Measurements from ENCODE around the gene PTPRG.

The PTPRG gene

DNA sequence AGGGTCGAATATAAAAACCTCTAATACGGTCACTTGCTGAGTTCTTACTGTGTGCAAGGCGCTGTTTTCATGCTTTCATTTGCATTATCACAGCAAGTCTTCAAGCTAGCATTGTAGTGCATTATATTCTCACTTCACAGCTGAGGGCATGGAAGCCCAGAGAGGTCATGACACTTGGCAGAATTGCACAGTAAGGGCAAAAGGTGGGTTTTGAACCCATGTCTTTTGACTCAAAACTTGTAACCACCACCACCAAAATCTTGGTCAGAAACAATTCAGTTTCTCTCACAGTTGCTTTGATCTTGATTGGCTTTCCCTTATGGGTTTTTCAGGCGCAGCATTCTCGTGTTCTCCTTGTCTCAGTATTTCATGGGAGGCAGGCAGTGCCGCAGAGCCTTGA lies 371.1 kb downstream of the PTPRG start:
- no peak for DNase-seq (ENCODE audit: low read depth)

DNA sequence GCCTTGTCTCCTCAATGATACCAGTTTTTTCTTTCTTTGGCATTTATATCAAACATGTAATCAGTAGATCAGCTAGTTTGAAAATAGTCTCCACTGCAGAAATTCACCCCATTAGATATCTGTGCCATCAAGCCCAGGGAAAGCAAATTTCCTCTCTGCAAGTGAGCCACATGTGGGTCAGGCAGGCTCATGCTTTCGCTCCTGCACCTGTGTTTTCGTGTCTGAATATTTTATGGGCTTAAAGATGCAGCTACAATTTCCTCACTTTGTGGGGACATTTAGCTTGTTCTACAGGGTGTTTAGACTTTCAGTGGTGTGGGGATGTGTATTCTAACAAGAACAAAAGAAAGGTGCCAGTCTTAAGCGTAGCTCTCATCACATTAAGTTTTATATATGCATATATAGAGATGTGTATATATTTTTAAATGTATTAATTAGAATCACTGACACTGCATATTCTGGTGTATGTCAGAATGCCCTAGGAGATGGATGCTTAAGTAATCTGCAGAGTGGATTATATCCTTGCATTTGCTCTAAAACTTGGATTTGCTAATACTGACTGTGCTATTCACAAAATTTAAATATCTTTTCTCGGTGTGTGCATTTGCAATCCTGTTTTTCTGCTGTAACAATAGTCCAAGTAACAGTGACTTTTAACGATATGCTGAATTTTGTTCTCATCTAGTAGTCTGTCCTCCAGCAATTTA lies 372.6 kb downstream of the PTPRG start:
- DNase-seq (ENCODE audit: low read depth) = no peak

DNA sequence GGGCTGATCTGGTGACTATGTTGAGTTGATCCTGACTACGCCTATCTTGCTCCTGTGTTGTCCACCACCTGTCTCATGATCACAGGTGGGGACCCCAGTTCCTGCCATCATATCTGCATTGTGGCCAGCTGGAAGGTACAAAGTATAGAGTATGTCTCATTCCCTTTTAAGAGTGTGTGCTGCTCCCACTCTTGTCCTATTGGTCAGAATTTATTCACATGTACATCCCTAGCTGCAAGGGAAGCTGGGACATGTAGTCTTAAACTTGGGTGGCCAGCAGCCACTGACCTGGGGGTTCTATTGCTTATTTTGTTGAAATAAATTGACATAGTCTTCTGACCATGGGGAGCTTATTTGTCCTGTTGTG lies 373.1 kb downstream of the PTPRG start:
- no peak for DNase-seq (ENCODE audit: low read depth)

DNA sequence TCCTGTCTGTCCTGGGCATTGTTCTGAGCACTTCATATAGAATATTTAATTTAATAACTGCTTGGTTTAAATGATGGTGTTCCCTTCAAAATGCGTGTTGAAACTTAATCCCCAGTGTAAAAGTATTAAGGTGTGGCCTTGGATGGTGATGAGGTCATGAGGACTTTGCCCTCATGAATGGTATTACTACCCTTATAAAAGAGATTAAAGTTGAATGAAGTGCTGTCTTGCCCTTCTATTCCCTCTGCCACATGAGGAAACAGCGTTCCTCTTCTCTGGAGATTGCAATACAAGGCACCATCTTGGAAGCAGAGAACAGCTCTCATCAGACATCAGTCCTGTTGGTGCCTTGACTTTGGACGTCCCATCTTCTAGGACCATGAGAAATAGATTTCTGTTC lies 374.4 kb downstream of the PTPRG start:
- DNase-seq (ENCODE audit: low read depth) = no peak

DNA sequence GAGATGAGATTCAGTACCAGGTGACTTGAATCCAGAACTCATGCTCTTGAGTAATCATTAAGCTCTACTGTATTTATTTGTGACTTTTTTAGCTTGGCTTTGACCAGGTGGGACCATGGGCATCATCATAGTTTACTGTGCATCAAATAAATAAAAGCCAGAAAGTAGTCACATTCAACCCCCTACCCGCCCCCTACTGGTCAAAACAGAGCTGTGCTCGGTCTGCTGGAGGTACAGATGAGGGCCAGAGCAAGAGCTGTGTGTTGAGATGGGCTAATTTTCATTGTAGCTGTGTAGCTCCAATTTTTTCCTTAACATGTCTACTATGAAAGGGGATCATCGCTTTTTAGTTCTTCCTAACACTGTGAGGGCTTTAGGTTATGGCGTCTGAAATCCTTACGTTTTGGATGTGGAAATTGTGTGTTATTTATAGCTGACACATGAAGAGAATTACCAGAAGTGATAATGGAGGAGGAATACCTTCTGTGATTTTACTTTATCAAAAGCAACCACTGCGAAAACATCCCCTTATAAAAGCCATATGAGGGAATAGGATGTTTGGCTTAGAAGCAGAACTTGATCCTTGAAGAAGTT lies 375.1 kb downstream of the PTPRG start:
- no peak for DNase-seq (ENCODE audit: low read depth)

DNA sequence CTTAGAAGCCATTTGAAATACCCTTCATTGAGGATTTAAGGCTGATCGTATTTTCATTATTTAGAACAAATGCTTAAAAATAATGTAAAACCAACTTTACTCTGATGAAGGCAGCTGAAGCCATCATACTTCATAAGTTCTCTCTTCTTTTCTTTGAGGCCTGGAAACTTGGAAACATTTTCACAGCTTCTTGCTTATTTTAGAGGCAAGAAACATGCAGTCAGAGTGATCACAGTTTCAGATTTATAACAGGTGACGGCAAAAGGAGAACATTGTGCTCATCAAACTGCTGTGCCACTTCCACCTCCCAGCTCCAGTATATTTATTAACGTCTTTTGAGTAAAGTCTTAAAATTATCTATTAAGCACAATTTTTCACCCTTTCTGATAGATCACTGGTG lies 376.1 kb downstream of the PTPRG start:
- DNase-seq (ENCODE audit: low read depth) = no peak

DNA sequence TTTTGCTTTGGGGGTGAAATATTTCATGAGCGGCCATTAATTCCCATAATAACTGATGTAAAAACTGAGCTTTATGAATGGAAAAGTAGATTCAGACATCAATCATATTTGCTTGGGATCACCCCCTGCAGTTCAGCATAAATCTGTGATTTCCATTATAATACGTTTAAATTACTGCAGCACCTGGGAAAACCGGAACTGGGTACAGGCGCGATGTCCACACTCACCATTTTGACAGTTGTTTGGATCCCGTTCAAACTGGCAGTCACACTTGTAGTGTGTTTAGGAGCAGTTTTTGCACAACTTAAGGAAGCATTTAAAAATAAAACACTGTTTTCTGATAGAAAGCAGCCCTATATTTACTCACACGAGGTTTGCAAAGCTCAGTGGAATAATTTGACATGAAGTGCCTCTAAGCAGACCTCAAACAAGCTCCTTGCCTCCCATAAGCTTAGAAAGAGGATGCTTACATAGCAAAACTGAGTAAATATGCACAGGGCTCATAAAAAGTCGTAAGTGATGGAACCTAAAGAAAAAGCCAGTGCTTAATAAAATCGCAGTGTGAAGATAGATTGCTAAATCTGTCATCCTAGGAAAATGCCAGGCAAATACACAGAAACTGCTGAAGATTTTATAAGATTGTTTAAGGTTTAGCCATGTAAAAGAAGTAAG lies 377.6 kb downstream of the PTPRG start:
- DNase-seq (ENCODE audit: low read depth) = no peak

DNA sequence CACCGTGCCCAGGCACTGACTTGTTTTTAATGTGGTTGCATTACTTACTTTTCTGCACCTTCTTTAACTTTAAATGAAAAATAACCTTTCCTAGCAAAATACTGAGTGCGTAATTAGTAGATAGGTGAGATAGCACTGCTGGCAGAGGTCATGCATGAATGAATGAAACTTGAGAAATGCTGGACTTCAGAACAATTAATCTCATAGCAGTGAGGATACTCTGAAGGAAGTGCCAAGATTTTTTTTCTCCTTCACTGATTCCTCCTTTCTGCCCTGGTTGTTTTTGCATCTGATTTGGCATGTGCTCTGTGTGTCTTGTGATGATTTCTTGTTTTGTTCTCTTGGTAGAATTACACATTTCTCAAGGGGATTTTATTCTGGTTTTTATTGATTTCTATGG lies 378.9 kb downstream of the PTPRG start:
- no peak for DNase-seq (ENCODE audit: low read depth)

DNA sequence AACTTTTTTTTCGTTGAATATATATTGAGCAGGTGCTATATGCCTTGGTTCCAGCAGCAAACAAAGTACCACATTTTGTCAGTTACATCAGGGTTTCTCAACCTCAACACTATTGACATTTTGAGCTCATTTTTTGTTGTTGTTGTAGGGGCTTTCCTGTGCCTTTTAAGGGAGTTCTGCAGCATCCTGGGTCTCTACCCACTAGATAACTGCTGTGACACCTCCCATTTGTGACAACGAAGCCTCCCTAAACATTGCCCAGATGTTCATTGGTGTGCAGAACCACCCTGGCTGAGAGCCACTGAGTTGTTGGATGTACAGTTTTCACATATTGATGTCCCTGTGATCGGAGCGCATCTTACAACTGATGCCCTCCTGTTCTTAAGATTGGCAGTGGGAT lies 382.6 kb downstream of the PTPRG start:
- no peak for DNase-seq (ENCODE audit: low read depth)

DNA sequence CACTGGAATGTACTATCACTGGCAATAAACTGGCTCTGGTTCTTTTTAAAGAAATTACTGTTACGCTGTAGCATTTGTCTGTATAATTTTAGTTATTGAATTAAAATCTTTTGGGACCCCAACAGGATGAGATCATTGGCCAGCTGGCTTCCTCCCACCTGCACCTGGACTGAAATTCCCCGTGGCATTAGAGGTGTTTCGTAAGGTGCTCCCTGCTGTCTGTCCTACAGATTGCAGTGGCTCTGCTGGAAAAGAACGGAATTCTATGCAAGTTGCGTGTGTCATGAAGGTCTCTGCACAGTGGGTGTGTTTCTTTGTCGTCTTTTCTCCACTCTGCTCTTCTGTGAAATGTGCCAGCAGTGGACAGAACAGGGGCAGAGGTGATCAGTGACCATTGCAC lies 383.4 kb downstream of the PTPRG start:
- DNase-seq (ENCODE audit: low read depth) = no peak

DNA sequence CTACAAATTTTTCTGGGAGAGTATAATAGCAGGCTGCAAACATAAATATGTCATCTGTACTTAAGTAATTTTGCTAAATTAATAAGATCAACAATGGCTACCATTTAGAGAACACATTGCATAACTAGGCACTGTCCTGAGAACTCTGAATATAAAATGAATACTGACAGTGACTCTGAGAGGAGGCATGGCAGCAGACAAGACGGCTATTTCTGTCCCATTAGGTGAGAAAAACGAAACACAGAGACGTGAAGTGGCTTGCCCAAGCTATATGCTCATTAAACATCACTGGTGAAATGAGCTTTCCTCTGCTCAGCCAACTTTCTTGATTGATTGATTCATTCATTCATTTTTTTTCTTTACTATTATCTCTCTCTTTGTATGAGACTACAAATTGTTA lies 384.3 kb downstream of the PTPRG start:
- no peak for DNase-seq (ENCODE audit: low read depth)

DNA sequence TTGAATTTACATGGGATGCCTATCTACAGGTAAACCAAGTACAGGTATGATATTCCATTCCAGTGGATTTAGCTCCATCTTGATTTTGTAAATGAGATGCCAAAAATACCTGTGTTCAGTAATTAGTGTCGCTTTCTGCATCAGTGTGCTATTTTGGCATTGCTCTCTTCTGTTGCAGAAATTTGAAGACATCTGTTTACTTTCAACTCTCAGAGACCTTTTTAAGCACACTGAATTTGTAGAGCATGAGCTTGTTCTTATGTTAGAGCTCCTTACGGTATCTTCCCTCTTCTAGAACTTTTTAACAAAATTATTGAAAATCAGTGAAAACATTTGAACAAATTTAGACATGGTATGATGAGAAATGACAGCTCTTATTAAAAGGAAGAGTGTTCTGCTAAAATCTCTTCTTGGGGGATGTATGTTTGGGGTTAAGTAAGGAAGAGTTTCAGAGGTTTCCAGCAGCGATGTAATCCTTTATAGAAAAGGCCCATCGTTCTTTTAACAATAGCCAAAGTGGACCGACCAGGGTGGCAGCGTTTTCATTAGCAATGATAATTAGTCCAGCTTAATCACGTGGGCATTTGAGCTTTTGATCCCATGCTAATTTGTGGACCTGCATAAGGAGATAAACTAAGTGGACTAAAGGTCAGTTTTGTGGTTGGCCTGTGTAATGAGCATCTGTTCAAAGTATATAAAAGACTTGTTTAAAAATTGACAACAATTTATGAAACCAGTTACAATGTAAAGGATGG lies 385.4 kb downstream of the PTPRG start:
- DNase-seq (ENCODE audit: low read depth) = no peak

DNA sequence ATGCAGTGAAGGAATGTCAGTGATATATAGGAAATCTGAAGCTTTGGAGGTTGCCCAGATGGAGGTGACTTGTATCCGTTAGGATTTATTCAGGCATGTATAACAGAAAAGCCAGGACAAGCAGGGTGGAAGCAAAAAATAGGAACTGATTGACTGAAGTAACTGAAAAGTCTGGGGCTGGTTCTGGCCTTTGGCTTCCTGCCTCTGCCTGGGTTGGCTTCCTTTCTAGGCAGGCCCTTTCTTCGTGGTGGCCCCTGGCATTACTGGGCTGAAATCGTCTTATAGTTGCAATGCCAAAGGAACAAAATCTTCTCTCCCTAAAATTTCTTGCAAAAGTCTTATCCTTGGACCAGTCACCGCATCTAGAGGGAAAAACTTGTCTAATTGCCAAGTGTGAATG lies 386.1 kb downstream of the PTPRG start:
- no peak for DNase-seq (ENCODE audit: low read depth)

DNA sequence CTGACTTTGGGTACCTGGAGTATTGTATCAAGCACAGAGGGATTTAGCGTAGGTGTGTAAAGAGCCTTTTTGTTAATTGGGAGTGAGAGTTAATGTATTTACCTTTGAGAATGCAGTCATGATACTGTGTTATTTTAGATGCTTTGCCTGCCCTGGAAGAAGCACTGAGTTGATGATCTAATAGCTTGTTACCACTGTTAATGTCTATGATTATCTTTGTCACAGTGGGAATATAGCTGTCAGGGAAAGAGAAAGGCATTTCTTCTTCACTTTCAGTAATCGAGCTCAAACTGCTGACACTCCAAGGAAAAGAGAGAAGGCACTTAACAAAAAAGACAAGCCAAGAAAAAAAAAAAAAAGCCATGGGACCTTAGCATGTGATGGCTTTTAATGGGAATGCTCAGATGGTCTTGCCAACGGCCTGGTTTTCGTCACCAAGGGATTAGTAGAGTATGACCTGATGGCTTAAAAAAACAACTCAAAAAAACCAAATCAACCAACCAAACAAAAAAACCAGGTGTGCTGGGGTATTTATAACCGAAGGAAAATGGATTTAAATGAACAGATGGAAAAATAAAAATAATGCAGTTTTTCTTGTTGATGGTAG lies 387.4 kb downstream of the PTPRG start:
- no peak for DNase-seq (ENCODE audit: low read depth)

DNA sequence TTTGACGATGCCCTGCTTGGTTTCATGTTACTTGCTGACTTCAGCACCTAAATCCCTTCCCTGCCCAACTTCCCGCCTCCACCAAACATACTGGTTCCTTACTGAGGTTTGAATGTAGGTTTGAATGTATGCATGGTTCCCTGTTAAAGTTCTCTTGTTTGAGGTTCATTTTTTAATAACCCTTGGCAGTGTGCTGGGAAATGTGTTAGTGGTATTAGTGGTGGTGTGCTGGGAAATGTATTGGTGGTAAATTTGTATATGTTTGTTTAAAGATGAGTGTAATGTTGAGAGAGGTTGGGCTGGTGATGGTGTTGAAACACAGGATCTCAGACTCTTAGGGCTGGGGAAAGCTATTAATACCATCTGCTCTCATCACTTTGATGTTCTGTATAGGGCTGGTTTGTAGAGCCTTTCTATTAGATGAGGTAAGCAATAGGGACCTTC lies 392.7 kb downstream of the PTPRG start:
- no peak for DNase-seq (ENCODE audit: low read depth)

DNA sequence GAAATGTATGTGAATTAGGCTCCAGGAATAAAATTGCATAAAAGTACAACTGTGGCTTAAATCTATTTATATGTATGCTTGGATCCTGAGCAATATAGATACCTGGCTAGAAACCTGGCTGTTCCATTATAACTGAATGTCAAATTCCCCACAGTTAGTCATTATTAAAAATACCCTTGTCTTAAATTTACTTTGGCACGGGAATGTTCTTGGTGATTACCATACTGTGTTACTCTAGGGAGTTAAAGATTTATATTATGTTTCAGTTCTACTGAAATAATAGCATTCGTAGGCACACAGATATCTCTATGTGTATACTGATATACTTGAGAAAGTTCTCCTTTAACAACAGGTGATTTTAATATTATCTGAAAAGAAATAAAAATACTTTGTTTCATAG lies 394.1 kb downstream of the PTPRG start:
- DNase-seq (ENCODE audit: low read depth) = no peak

DNA sequence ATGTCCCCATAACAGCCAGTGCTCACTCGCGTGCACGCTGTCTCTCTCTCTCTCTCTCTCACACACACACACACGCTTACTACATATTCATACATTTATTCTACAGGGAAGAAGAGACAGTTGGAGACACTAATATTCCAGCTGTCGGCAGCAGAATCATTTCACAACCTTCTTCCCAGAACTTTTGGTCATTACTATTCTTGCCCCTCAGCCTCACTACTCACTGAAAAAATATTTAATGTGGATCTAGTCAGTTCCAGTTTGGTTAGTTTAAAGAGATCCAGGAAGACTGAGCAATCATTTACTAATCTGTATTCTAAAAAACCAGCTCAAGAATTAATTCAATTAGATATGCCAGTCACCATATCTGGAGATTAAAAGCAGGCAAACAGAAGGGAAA lies 394.9 kb downstream of the PTPRG start:
- DNase-seq (ENCODE audit: low read depth) = no peak

DNA sequence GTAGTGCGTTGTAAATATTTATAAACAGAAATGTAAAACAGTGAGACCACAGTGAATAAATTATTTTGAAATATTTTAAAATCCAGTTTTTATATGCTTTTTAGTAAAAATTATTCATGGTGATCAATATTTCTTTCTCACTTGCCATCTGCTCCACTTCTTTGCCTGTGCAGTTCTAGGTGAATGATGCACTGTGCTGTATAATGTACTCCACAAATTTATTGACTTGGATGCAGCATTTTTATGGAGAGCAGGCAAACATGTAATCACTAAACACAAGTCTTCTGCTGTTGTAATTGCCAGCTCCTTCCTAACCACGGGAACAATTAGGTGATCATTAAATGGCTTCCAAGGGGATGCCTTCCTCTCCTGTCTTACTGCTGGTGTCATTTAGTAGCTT lies 395.9 kb downstream of the PTPRG start:
- DNase-seq (ENCODE audit: low read depth) = no peak

DNA sequence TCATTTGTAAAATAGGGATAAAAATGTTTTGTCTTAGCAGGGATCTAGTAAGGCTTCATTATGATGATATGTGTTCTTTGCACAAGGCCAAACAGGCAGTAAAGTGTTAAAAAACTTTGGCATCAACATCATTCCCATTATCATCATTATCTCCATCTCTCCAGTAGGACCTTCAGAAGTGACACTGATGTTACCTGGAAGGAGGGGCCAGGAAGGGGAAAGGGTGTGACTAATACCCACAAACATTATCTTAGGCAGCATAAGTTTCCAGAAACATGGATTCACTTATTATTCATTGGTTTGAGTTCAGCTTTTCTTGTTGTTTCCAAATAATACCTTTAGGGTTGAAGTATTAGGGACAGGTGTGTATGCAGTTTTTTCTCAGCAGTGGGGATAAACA lies 399.6 kb downstream of the PTPRG start:
- no peak for DNase-seq (ENCODE audit: low read depth)

DNA sequence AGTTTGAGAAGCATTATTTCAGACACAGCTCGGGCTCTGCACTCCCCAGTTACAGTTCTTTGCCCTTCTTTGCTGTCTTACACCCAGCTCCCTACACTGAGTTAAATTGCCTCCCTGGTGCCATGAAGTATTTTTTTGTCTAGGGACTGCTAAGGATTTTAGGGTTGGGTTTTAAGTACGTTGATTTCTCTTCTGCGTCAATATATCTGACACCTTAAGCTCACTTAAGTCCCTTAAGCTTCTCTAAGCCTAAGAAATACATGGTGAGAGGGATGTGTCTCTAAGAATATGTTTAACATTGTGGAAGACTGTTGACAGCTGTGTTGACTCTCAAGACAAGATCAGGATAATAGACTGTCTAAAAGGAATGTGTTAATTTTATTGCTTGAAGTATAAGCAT lies 400.5 kb downstream of the PTPRG start:
- DNase-seq (ENCODE audit: low read depth) = no peak

DNA sequence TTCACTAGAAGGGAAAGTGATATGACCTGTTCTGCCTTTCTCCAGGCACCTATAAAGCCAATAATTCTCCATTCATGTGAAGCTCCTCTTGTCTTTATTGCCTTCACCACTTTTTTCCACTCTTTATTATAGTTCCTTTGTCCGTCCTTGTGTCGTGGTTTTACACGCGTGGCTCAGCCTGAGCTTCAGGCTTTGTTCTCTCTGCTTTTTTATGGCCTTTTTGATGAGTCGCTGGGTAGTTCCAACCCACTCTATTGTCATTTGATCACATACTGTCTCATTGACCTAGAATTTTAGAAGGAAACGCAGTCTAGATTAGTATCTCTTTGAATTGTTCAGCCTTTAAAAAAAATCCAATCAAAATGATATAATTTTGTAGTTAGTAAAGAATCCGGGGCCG lies 403.2 kb downstream of the PTPRG start:
- DNase-seq (ENCODE audit: low read depth) = no peak

DNA sequence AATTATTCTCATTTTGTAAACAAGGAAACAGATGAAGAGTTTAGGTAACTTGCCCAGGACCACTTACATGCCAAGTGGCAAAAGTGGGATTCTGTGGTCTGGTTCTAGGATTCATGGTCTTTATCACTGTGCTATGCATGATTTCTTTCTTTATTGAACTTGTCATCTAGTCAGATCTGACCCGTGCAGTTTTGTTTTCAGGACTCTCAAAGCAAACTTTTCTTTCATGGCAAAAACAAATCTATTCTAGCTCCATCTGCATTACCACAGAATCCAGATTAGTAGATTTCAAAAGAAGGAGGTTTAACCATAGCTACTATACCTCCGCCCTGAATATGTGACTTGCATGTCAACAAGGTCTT lies 404.4 kb downstream of the PTPRG start:
- DNase-seq (ENCODE audit: low read depth) = no peak

DNA sequence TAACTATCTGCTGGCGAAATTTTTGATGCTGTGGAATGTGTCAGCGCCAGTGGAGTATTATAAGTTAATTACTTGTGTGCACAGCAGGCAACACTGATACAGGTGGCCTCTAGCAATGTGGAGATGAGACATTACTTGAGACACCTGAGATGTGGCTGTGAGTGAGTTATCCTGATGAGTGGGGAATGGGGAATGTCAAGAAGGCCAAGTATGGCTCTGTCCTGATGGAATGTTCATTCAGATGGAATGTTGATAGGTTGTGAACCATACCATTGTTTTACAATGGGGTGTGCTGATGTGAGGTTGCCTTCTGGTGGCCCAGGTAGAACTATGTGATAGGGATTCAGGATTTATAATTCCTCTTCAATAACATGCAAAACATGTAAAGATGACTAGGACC lies 404.8 kb downstream of the PTPRG start:
- DNase-seq (ENCODE audit: low read depth) = no peak

Measured in stimulated activated CD8-positive, alpha-beta memory T cell treated with anti-CD3 and anti-CD28 coated beads, Interleukin-15, amount 100 ng/mL, for 24 hours (primary cell).